HepG2 (cell line): ENCODE data around the gene FBXW12.

ENCODE experiments used
- CTCF ChIP-seq: sonication (generic); formaldehyde crosslinking; IDR thresholded peaks from 2 replicates; pipeline ENCODE4 v1.5.0; 2020; ENCODE audit warnings: mild to moderate bottlenecking, missing genetic modification reagents, moderate library complexity
- JUN ChIP-seq: sonication (generic); formaldehyde crosslinking; IDR thresholded peaks from 2 replicates; pipeline ENCODE4 v1.4.0; 2020; ENCODE audit warnings: mild to moderate bottlenecking, missing genetic modification reagents
- SMC3 ChIP-seq: IDR thresholded peaks from 2 replicates; pipeline ENCODE4 v1.6.1; 2011; ENCODE audit warnings: low read length, improper control_type of control experiment
- TOE1 ChIP-seq: sonication (generic); formaldehyde crosslinking; IDR thresholded peaks from 2 replicates; pipeline ENCODE4 v1.4.0; 2020; ENCODE audit warnings: mild to moderate bottlenecking, missing genetic modification reagents
- ZNF274 ChIP-seq: sonication (generic); formaldehyde crosslinking; IDR thresholded peaks from 2 replicates; pipeline ENCODE4 v1.5.1; 2020; ENCODE audit warnings: mild to moderate bottlenecking, missing genetic modification reagents
- TF ChIP-seq, protein P1 (sequence below): sonication (generic); formaldehyde crosslinking; IDR thresholded peaks from 2 replicates; pipeline ENCODE4 v1.8.1; 2022; ENCODE audit warnings: mild to moderate bottlenecking, missing genetic modification reagents

GRCh38 chr3:48395714-48396113 lies 23.7 kb downstream of the FBXW12 start:
- TF ChIP-seq TOE1 (CRISPR knock-in tag) (no peak), CTCF (CRISPR knock-in tag) (no peak), ZNF274 (CRISPR knock-in tag) (no peak), SMC3 (no peak), JUN (CRISPR knock-in tag) (no peak)
- TF ChIP-seq, protein P1, sequence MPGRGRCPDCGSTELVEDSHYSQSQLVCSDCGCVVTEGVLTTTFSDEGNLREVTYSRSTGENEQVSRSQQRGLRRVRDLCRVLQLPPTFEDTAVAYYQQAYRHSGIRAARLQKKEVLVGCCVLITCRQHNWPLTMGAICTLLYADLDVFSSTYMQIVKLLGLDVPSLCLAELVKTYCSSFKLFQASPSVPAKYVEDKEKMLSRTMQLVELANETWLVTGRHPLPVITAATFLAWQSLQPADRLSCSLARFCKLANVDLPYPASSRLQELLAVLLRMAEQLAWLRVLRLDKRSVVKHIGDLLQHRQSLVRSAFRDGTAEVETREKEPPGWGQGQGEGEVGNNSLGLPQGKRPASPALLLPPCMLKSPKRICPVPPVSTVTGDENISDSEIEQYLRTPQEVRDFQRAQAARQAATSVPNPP (CRISPR knock-in tag): no peak
